ENCODE measurements around the gene UVRAG. TPM values are rescaled to one million over a fixed set of nuclear protein-coding genes. Genes with fewer than 3 reads are reported as not detected.

UVRAG gene
- total and polyA plus RNA-seq, 2 of the 13 experiments (the other 11 are each of a cell fraction or from before 2014, with no cell fraction given), result 9.7 to 17.3 TPM

DNA sequence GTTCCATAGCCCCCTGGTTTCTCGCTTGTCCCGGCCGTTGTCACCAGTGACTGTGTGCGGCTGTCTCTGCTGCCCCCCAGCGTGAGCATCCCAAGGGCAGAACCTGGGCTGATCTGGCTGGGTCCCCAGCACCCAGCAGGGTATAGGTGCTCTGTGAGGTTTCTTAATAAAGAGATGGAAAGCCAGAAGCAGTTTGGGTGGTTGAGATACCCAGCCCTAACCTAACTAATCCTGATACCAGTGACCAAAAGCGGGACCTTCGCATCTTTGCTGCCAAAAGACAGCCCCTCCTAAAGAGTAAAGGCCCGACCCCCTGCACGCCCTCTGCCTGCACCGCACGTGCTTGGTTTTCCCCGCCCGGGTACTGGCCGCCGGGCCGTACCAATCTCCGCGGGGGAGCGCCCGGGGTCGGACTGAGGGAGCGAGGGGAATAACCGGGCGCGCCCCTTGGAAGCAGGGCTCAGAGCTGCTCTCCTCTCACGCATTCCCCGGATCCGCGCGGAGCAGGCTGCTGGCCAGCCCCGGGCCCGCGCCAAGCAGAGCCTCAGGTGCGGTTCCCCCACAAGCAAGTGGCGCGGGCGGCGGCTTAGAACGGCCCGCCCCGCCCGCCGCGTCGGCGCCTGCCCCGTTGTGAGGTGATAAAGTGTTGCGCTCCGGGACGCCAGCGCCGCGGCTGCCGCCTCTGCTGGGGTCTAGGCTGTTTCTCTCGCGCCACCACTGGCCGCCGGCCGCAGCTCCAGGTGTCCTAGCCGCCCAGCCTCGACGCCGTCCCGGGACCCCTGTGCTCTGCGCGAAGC is 46.7 kb upstream of the UVRAG start, which contains the start of gene DGAT2 (continued):
- TF ChIP-seq, protein P1, sequence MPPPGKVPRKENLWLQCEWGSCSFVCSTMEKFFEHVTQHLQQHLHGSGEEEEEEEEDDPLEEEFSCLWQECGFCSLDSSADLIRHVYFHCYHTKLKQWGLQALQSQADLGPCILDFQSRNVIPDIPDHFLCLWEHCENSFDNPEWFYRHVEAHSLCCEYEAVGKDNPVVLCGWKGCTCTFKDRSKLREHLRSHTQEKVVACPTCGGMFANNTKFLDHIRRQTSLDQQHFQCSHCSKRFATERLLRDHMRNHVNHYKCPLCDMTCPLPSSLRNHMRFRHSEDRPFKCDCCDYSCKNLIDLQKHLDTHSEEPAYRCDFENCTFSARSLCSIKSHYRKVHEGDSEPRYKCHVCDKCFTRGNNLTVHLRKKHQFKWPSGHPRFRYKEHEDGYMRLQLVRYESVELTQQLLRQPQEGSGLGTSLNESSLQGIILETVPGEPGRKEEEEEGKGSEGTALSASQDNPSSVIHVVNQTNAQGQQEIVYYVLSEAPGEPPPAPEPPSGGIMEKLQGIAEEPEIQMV (CRISPR knock-in tag; IDR thresholded peaks at IDR 0.05; ENCODE audit: low read depth), result peak; percentile 54; the same call in 1 of the 2 replicates
- TF ChIP-seq TAF1 (CRISPR knock-in tag; IDR thresholded peaks at IDR 0.05) (peak; percentile 77), CTCF (CRISPR knock-in tag; IDR thresholded peaks at IDR 0.05) (peak; percentile 95), TBP (CRISPR knock-in tag; IDR thresholded peaks at IDR 0.05) (no peak), SRSF1 (optimal IDR thresholded peaks at IDR 0.05; ENCODE audit: low read depth, low read length) (peak; percentile 31), ZNF570 (CRISPR knock-in tag; IDR thresholded peaks at IDR 0.05; ENCODE audit: borderline replicate concordance) (no peak), ZNF280D (CRISPR knock-in tag; IDR thresholded peaks at IDR 0.05) (no peak), ZC3H13 (CRISPR knock-in tag; IDR thresholded peaks at IDR 0.05) (peak; percentile 15; the same call in 1 of the 2 replicates), ATF7-NPFF (CRISPR knock-in tag; IDR thresholded peaks at IDR 0.05; ENCODE audit: low read depth) (peak; percentile 86), ZNF512B (CRISPR knock-in tag; IDR thresholded peaks at IDR 0.05; ENCODE audit: borderline replicate concordance) (no peak), ZNF329 (CRISPR knock-in tag; IDR thresholded peaks at IDR 0.05; ENCODE audit: low read depth) (0 out of 2 replicates have a peak, but pooled peaks have one; percentile 56), ZNF550 (CRISPR knock-in tag; IDR thresholded peaks at IDR 0.05; ENCODE audit: borderline replicate concordance) (no peak), RNF219 (CRISPR knock-in tag; IDR thresholded peaks at IDR 0.05) (peak; percentile 65; the same call in 1 of the 2 replicates)
- TF ChIP-seq, protein P2, sequence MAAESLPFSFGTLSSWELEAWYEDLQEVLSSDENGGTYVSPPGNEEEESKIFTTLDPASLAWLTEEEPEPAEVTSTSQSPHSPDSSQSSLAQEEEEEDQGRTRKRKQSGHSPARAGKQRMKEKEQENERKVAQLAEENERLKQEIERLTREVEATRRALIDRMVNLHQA (CRISPR knock-in tag; IDR thresholded peaks at IDR 0.05), result no peak

Data from HepG2 (cell line).